Retinal pigment epithelial cell (primary cell): ENCODE results near the gene EFL1.

Experiments
- DNase-seq: peaks from one replicate; pipeline ENCODE4 v3.0.0-alpha.2; 2010; ENCODE audit warnings: low read depth
- H3K4me3 ChIP-seq: 2 replicates; pipeline ENCODE4 v1.5.1; 2011; ENCODE audit warnings: mild to moderate bottlenecking, low read length, control low read depth, moderate library complexity
- CTCF ChIP-seq: conservative IDR thresholded peaks from 2 replicates; pipeline ENCODE4 v1.5.1; 2011; ENCODE audit warnings: low read depth, low read length, control low read depth, inconsistent platforms

EFL1 gene

GRCh38 chr15:82117296-82117695, 145.2 kb downstream of the EFL1 start:
- no peak for DNase-seq
- TF ChIP-seq CTCF: no peak

GRCh38 chr15:82114660-82115059, 147.9 kb downstream of the EFL1 start:
- H3K4me3 ChIP-seq: no peak overlapping the region
- no peak for TF ChIP-seq CTCF
- DNase-seq: no peak

More at GRCh38 chr15:82117296-82117695, 145.2 kb downstream of the EFL1 start:
- no peak overlapping the region for H3K4me3 ChIP-seq

- no peak for TF ChIP-seq CTCF
- DNase-seq: no peak
- H3K4me3 ChIP-seq: no peak overlapping the region
Measured at GRCh38 chr15:82113106-82113715, 149.3 kb downstream of the EFL1 start.

- no peak for DNase-seq
- no peak for TF ChIP-seq CTCF
- H3K4me3 ChIP-seq: no peak overlapping the region
Measured at GRCh38 chr15:82111918-82112317, 150.6 kb downstream of the EFL1 start.

GRCh38 chr15:82110144-82110543, 152.4 kb downstream of the EFL1 start:
- DNase-seq: no peak
- H3K4me3 ChIP-seq: no peak overlapping the region
- TF ChIP-seq CTCF: no peak

- peak; percentile 96 for TF ChIP-seq CTCF
- no peak for DNase-seq
- H3K4me3 ChIP-seq: no peak overlapping the region
Measured at GRCh38 chr15:82108489-82109078, 153.9 kb downstream of the EFL1 start.

GRCh38 chr15:82106679-82107078, 155.9 kb downstream of the EFL1 start:
- no peak for DNase-seq
- no peak for TF ChIP-seq CTCF
- H3K4me3 ChIP-seq: no peak overlapping the region
